Right lobe of liver (tissue), 6 donors: Measurements from ENCODE around the gene HS3ST2. TPM values are rescaled to one million over a fixed set of nuclear protein-coding genes. Genes with fewer than 3 reads are reported as not detected.

Experiments
- ATAC-seq, 4 donors: fragments of 200-7000 bp; cut with Tn5 transposase; one replicate each; pipeline ENCODE4 v1.9.1; 2020; ENCODE audit warnings: mild to moderate bottlenecking in 4 of 4, moderate library complexity in 4 of 4
- DNase-seq, 3 donors: peaks; one replicate each; pipeline ENCODE4 v3.0.0-alpha.2; 2020
- H3K27ac ChIP-seq, 3 donors: fragments of 200-600 bp; one replicate each; pipeline ENCODE4 v1.8.0; 2022
- H3K27me3 ChIP-seq, 2 donors: fragments of 200-600 bp; one replicate each; pipeline ENCODE4 v1.8.0; 2022
- H3K36me3 ChIP-seq, 4 donors: fragments of 200-600 bp; sonication (generic) in 1 of 4; one replicate each; pipeline versions ENCODE4 v1.5.1 to v1.8.0; 2017 to 2022; ENCODE audit warnings: control low read depth in 1 of 4
- H3K4me1 ChIP-seq, 4 donors: fragments of 200-600 bp; sonication (generic) in 1 of 4; one replicate each; pipeline versions ENCODE4 v1.5.1 to v1.8.0; 2017 to 2022; ENCODE audit warnings: control low read depth in 1 of 4
- H3K4me3 ChIP-seq, 3 donors: fragments of 200-600 bp; one replicate each; pipeline ENCODE4 v1.8.0; 2022
- H3K9me3 ChIP-seq, 4 donors: fragments of 200-600 bp; sonication (generic) in 1 of 4; one replicate each; pipeline versions ENCODE4 v1.5.1 to v1.8.0; 2017 to 2022; ENCODE audit warnings: control low read depth in 1 of 4
- CTCF ChIP-seq, 4 donors: fragments of 200-600 bp in 3 of 4; fragments of 450-650 bp in 1 of 4; IDR thresholded peaks; one replicate each; pipeline versions ENCODE4 v1.5.1 to v1.8.0; 2016 to 2022; ENCODE audit warnings: antibody characterized with exemption in 4 of 4, mild to moderate bottlenecking in 2 of 4
- POLR2A ChIP-seq: fragments of 450-650 bp; IDR thresholded peaks from one replicate; pipeline ENCODE4 v1.6.1; 2017; ENCODE audit warnings: antibody characterized with exemption, mild to moderate bottlenecking
- WGBS: methylation state at CpG from one replicate; pipeline ENCODE4 v1.1.6; 2018; ENCODE audit warnings: low coverage, low lambda C conversion rate; ENCODE audit not compliant: insufficient coverage; ENCODE audit errors: missing lambda C conversion rate; 5-methylcytosine and 5-hydroxymethylcytosine counted together
- intact Hi-C, 2 donors: fragments of 100-400 bp; cut with DNase I; formaldehyde crosslinking; loops; one replicate each; pipeline versions ENCODE4 v1.11.2 to v1.14.1; 2022
- total RNA-seq, 6 experiments: library from RNA; depleted of rRNA in 2 of 6; stranded (reverse); fragments of >200 nt in 2 of 6; fragmentation: NEBNext Ultra II Directional in 3 of 6; extraction: Animal tissue kit (Norgen Biotek cat#: 25700) in 3 of 6; gene quantifications; one replicate each; pipeline versions ENCODE4 v1.1.0 to v1.2.4, GENCODE V29; 2016 to 2023
- donor health status: DM: no; HTN: yes; CAD: no.
- donor health status: DM: no; HTN: no; CAD: no.
- donor health status: DM: no; HTN: no; CAD: no.
- donor health status: DM: no; HTN: yes; CAD: no.
- donor health status: DM: no; HTN: yes; CAD: no.

HS3ST2 gene
- total RNA-seq, 6 experiments from 2014 or later = 0.21 to 3.2 (median 0.93) TPM; not detected in 1

GRCh38 chr16:22799113-22799512 is 14.8 kb upstream of the HS3ST2 start:
- no peak overlapping the region for H3K27ac ChIP-seq
- intact Hi-C loops = no loop called here
- WGBS = 40% methylated on average over 1 of the region's 2 CpGs
- H3K27me3 ChIP-seq = no peaks in the 10 kb centered on the region
- TF ChIP-seq POLR2A = no peak
- no peak for TF ChIP-seq CTCF (IDR thresholded peaks at IDR 0.05)
- no peaks in the 10 kb centered on the region for H3K9me3 ChIP-seq
- ATAC-seq = no peak
- DNase-seq = no peak
- no peaks in the 10 kb centered on the region for H3K4me1 ChIP-seq
- H3K36me3 ChIP-seq = no peaks in the 10 kb centered on the region
- no peak overlapping the region for H3K4me3 ChIP-seq

- DNase-seq (no peak), ATAC-seq (no peak)
- H3K36me3 ChIP-seq = no peaks in the 10 kb centered on the region
- no peaks in the 10 kb centered on the region for H3K9me3 ChIP-seq
- H3K27ac ChIP-seq = no peak overlapping the region
- no peak for TF ChIP-seq POLR2A
- TF ChIP-seq CTCF (IDR thresholded peaks at IDR 0.05) = no peak
- intact Hi-C loops = no loop called here
- no peak overlapping the region for H3K4me3 ChIP-seq
- WGBS = 53% methylated on average over 5 of the region's 5 CpGs
- H3K4me1 ChIP-seq = no peaks in the 10 kb centered on the region
- no peaks in the 10 kb centered on the region for H3K27me3 ChIP-seq
Measured at GRCh38 chr16:22804893-22805292, 9.1 kb upstream of the HS3ST2 start.

GRCh38 chr16:22805326-22805725 is 8.6 kb upstream of the HS3ST2 start:
- H3K4me1 ChIP-seq = no peaks in the 10 kb centered on the region
- intact Hi-C loops = no loop called here
- ATAC-seq (no peak), DNase-seq (no peak)
- TF ChIP-seq CTCF (IDR thresholded peaks at IDR 0.05) = no peak
- TF ChIP-seq POLR2A = no peak
- H3K36me3 ChIP-seq = no peaks in the 10 kb centered on the region
- H3K27ac ChIP-seq = no peak overlapping the region
- H3K4me3 ChIP-seq = no peak overlapping the region
- no peaks in the 10 kb centered on the region for H3K27me3 ChIP-seq
- no peaks in the 10 kb centered on the region for H3K9me3 ChIP-seq

GRCh38 chr16:22806811-22807210 is 7.2 kb upstream of the HS3ST2 start:
- H3K27me3 ChIP-seq = no peaks in the 10 kb centered on the region
- intact Hi-C loops = no loop called here
- no peaks in the 10 kb centered on the region for H3K4me1 ChIP-seq
- TF ChIP-seq CTCF (IDR thresholded peaks at IDR 0.05) (no peak), POLR2A (no peak)
- no peak overlapping the region for H3K4me3 ChIP-seq
- H3K9me3 ChIP-seq = no peaks in the 10 kb centered on the region
- H3K27ac ChIP-seq = no peak overlapping the region
- no peaks in the 10 kb centered on the region for H3K36me3 ChIP-seq
- no peak for ATAC-seq
- no peak for DNase-seq
- WGBS = 59% methylated on average over 8 of the region's 8 CpGs

- ATAC-seq (no peak), DNase-seq (no peak)
- Histone ChIP-seq H3K36me3 (no peaks in the 10 kb centered on the region), H3K4me3 (no peak overlapping the region), H3K4me1 (peaks cover 0 to 14% (median 0%) of the 10 kb centered on the region in 4 donors), H3K9me3 (no peaks in the 10 kb centered on the region), H3K27me3 (peaks cover 0 to 9% of the 10 kb centered on the region in 2 donors), H3K27ac (no peak overlapping the region)
- intact Hi-C loops = no loop called here
- TF ChIP-seq CTCF (IDR thresholded peaks at IDR 0.05) (no peak), POLR2A (no peak)
Measured at GRCh38 chr16:22810226-22810625, 3.7 kb upstream of the HS3ST2 start.
